Tibial nerve (tissue), 4 donors: ENCODE measurements around the gene SPATA25.

Source experiments
- CTCF ChIP-seq, 5 experiments: fragments of 200-600 bp in 3 of 5; fragments of 450-650 bp in 2 of 5; sonication (generic) in 3 of 5; IDR thresholded peaks; one replicate each; pipeline ENCODE4 v1.5.1; 2016 to 2019; ENCODE audit warnings: antibody characterized with exemption in 5 of 5, mild to moderate bottlenecking in 3 of 5, moderate library complexity in 2 of 5
- EP300 ChIP-seq, 2 donors: sonication (generic); formaldehyde crosslinking; IDR thresholded peaks; one replicate each; pipeline ENCODE4 v1.6.1; 2017; ENCODE audit warnings: antibody characterized with exemption in 2 of 2, mild to moderate bottlenecking in 1 of 2
- POLR2A ChIP-seq, 2 donors: fragments of 450-650 bp; IDR thresholded peaks; one replicate each; pipeline ENCODE4 v1.6.1; 2017; ENCODE audit warnings: antibody characterized with exemption in 2 of 2, mild to moderate bottlenecking in 2 of 2, moderate library complexity in 2 of 2

- no peak for TF ChIP-seq CTCF (IDR thresholded peaks at IDR 0.05)
- TF ChIP-seq EP300 (IDR thresholded peaks at IDR 0.05), result no peak
- no peak for TF ChIP-seq POLR2A (IDR thresholded peaks at IDR 0.05)
Measured at GRCh38 chr20:45882469-45883099, 4.8 kb downstream of the SPATA25 start.
